SHP77 treated with DMSO at 0.1 percent for 48 hours (cell line): Measurements from ENCODE around the gene SH3PXD2B.
"Not testable (repeated sequence)": the region's sequence is repeated elsewhere in the genome, so short reads cannot be mapped to it uniquely, and the experiment has no call there.

Source experiments
- DNase-seq: peaks from one replicate; lab custom pipeline; 2025; lab: John Stamatoyannopoulos, UW

SH3PXD2B gene

GRCh38 chr5:172294831-172295230 is 159.5 kb downstream of the SH3PXD2B start:
- DNase-seq, result no peak

GRCh38 chr5:172293745-172294342 is 160.5 kb downstream of the SH3PXD2B start:
- DNase-seq, result no peak

DNA sequence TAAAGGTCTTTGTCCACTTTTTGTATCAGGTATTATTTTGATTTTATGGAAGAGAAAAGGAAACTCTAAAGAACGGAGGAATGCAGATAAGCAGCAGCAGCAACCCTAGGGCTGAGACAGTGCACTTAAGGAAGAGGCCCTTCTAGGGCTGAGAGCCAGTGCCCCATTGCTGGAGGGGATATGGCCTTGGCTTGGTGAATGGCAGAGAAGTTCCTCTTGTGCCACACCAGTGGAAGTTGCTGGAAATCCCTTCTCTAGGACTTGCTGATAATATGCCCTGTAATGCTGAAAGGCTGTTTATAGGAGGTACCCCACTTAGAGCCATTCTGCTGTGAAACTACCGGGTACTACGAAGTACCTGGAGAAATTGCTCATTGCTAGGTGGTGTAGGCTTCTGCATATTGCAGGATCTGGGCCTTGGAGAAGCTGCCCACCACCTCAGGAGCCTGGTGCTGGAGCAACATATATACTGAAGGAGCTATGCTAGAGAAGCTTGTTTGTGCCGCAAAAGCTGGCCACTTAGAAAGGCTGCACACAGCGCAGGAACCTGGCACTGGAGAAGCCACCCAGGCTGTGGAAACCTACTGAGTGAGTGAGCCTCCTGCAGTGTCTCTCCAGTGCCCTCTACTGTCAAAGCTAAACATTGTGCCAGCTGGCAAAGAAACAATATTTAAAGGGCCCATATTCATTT is 161.1 kb downstream of the SH3PXD2B start:
- DNase-seq, result peak; percentile 76

DNA sequence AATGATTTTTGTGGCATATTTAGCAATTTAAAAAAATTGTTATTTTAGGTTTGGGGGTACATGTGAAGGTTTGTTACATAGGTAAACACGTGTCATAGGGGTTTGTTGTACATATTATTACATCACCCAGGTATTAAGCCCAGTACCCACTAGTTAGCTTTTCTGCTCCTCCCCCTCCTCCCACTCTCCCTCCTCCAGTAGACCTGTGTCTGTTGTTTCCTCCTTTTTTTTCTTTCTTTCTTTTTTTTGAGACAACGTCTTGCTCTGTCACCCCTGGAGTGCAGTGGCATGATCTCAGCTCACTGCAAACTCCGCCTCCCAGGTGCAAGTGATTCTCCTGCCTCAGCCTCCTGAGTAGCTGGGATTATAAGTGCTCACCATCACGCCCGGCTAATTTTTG is 162.5 kb downstream of the SH3PXD2B start:
- not testable (repeated sequence) for DNase-seq

- DNase-seq, result no peak
Observed at GRCh38 chr5:172288465-172288864, 165.9 kb downstream of the SH3PXD2B start.

GRCh38 chr5:172287140-172287539 is 167.2 kb downstream of the SH3PXD2B start:
- DNase-seq, result not testable (repeated sequence)

DNA sequence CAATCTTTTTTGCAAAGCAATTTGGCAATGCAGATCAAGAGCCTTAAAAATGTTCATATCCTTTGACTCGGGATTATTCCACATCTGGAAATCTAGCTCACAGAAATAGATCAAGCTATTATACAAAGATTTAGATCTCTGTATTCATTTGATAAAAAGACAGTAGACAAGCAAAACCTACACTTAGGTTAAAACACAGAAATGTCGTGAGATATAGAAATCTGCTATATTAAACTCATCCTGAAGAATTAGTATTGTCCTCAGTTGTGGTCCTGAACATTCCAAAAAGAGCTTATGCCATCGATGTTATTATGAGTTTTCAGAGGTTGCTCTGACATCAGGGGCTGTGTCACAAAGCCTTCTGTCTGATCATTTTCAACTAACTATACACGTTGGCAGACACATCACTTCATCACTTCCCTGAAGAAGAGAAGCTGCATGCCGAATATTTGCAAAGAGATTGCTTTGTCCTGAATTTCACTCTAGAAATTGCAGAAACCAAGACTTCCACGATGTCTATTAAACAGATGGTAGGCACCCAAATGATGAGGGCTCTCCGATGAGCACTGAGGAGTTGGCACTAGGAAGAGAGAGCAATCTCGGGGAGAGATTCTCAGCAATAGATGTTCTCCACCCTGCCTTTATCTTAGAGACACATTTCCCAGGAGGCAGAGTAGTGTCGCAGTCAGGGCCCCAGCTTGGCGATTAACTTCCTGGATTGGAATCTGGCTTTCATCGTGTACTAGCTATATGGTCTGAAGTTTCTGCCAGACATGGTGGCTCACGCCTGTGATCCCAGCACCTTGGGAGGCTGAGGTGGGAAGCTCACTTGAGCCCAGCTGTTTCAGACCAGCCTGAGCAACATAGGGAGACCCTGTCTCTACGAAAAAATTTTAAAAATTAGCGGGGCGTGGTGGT is 168.8 kb downstream of the SH3PXD2B start:
- no peak for DNase-seq

- no peak for DNase-seq
Observed at GRCh38 chr5:172284611-172284980, 169.7 kb downstream of the SH3PXD2B start.

DNA sequence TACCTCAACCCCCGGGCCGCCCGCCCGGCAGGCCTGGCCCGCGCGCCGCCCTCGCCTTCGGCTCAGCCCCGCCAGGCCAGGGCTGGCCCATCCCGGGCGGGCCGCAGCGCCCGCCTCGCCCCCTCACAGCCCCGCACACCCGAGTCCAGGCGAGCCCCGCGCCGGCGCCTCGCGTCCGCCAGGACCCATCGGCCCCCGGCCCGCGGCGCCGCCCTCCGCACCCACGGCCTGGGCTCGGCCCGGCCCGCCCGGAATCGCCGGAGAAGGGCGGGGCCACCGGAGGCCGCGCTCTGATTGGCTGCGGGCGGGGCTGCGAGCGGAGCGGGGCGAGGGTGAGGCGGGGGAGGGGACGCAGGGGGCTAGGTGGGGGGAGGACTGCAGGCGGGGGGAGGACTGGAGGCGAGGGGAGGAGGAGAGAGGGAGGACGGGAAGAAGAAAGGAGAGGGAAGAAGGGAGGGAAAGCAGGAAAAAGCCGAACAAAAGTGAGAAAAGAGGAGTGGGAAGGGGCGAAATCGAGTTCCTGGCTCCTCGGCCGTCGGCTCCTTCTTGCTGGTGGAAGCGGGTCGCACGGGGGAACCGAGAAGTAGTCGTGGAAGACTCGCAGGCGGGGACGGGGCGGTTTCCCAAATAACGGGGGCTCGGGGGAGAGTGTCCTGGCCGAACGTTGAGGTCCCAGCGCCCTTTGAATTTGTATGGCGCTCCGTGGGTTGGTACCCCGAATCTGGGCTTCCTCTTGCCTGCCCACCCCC is 170.3 kb downstream of the SH3PXD2B start:
- no peak for DNase-seq

- DNase-seq, result peak; percentile 29
Observed at GRCh38 chr5:172283020-172283861, 171.1 kb downstream of the SH3PXD2B start, which contains the start of gene UBTD2. Gene UBTD2, minus strand, starts transcription at chr5:172283764. Its CDS starts 99 bp downstream, at chr5:172283665.

- DNase-seq, result no peak
Observed at GRCh38 chr5:172282272-172283019, 171.9 kb downstream of the SH3PXD2B start.

DNA sequence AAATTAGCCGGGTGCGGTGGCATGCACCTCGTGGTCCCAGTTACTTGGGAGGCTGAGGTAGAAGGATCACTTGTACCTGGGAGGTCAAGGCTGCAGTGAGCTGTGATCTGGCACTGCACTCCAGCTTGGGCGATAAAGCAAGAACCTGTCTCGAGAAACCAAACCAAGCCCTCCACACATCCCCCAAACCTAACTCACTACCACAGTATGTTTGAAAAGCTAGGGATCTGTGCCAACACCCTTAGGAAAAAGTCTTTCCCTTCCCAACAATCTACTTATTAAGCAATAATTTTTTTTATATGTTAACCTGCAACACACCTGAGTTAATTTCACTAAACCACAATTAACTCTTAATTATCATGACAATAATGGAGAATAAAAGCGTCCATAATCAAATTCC is 173.0 kb downstream of the SH3PXD2B start:
- no peak for DNase-seq

GRCh38 chr5:172280929-172281328 is 173.4 kb downstream of the SH3PXD2B start:
- no peak for DNase-seq

GRCh38 chr5:172280317-172280716 is 174.0 kb downstream of the SH3PXD2B start:
- DNase-seq, result no peak

DNA sequence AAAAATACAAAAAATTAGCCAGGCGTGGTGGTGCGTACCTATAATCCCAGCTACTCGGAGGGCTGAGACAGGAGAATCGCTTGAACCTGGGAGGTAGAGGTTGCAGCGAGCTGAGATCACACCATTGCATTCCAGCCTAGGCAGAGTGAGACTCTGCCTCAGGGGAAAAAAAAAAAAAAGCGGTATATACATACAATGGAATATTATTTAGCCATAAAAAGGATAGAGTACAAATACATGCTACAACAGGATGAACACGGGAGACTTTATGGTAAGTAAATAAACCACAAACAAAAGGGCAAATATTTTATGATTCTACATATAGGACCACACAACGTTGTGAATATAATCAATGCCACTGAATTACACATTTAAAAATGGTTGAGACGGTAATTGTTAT is 176.0 kb downstream of the SH3PXD2B start:
- DNase-seq, result no peak

GRCh38 chr5:172276214-172276613 is 178.1 kb downstream of the SH3PXD2B start:
- DNase-seq, result no peak
